ENCODE results near the gene PRSS1.

PRSS1 gene

GRCh38 chr7:142795339-142795863 lies 46.1 kb downstream of the PRSS1 start:
- DNase-seq (ENCODE audit: low read depth): no peak

- no peak for DNase-seq (ENCODE audit: low read depth)
These were observed 46.8 kb downstream of the PRSS1 start for GRCh38 chr7:142796001-142796500.

GRCh38 chr7:142796501-142797390 lies 47.5 kb downstream of the PRSS1 start:
- no peak for DNase-seq (ENCODE audit: low read depth)

- DNase-seq (ENCODE audit: low read depth): no peak
These were observed 48.4 kb downstream of the PRSS1 start for GRCh38 chr7:142797391-142798377.

- DNase-seq (ENCODE audit: low read depth): no peak
These were observed 49.5 kb downstream of the PRSS1 start for GRCh38 chr7:142798451-142799436.

- no peak for DNase-seq (ENCODE audit: low read depth)
These were observed 50.2 kb downstream of the PRSS1 start for GRCh38 chr7:142799437-142799835.

GRCh38 chr7:142800088-142800487 lies 50.8 kb downstream of the PRSS1 start:
- DNase-seq (ENCODE audit: low read depth): no peak

- DNase-seq (ENCODE audit: low read depth): no peak
These were observed 51.5 kb downstream of the PRSS1 start for GRCh38 chr7:142800699-142801260.

GRCh38 chr7:142801601-142802295 lies 52.5 kb downstream of the PRSS1 start:
- DNase-seq (ENCODE audit: low read depth): no peak

GRCh38 chr7:142802301-142802700 lies 53.0 kb downstream of the PRSS1 start:
- no peak for DNase-seq (ENCODE audit: low read depth)
